GM20000 (cell line): ENCODE measurements around the gene RASEF.

ENCODE experiments used
- DNase-seq: peaks from one replicate; pipeline ENCODE4 v3.0.0; 2012; ENCODE audit warnings: low spot score
- TF ChIP-seq, protein P1 (sequence below): IDR thresholded peaks from 2 replicates; pipeline ENCODE4 v1.5.1; 2012; ENCODE audit warnings: mild to moderate bottlenecking, control low read depth; ENCODE audit errors: extremely low read depth, missing control alignments

RASEF gene

GRCh38 chr9:83034587-83034986 is 28.4 kb downstream of the RASEF start:
- DNase-seq = no peak
- TF ChIP-seq, protein P1, sequence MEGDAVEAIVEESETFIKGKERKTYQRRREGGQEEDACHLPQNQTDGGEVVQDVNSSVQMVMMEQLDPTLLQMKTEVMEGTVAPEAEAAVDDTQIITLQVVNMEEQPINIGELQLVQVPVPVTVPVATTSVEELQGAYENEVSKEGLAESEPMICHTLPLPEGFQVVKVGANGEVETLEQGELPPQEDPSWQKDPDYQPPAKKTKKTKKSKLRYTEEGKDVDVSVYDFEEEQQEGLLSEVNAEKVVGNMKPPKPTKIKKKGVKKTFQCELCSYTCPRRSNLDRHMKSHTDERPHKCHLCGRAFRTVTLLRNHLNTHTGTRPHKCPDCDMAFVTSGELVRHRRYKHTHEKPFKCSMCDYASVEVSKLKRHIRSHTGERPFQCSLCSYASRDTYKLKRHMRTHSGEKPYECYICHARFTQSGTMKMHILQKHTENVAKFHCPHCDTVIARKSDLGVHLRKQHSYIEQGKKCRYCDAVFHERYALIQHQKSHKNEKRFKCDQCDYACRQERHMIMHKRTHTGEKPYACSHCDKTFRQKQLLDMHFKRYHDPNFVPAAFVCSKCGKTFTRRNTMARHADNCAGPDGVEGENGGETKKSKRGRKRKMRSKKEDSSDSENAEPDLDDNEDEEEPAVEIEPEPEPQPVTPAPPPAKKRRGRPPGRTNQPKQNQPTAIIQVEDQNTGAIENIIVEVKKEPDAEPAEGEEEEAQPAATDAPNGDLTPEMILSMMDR = no peak

DNA sequence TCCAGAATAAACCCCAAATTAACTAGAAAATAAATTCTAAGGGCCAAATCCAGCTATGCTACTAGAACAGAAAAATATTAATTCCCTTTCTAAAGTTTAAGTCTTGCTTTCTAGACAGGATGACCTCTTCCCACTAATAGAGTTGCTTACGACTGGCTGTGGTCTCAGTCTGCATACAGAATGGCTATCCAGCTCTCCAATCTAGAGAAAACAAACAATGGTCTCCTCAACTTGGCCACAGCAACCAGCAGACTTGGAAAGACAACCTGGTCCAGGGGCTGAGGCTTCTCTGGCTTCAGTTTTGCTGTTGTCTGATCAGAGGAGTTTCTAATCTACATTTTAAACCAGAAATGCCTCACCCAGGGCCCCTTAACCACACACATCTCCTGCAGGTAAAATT is 28.9 kb downstream of the RASEF start:
- TF ChIP-seq, protein P1 = no peak
- DNase-seq = no peak

DNA sequence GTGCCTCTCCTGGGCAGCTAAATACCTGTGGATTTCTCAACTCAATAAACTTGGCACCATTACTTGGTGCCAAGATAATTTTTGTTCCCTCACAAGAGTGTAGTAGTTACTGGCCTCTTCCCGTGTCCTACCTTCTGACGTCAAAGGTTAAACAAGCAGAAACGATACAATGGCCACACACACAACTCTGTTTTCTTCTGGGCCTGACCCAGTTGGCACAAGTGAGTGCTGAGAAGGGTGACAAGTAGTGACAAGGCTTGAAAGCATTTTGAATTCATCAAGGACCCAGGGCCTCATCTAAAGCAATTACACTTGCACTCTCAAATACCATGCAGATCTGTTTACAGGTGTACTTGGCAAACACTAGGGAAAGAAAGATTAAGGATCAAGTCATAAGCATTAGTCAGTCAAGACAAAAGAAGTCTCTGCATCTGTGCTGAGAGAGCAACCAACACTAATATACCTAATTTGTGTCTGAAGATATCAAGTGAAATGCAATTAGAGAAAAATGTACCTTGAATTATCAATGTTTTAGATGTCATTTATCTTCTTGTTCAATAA is 30.8 kb downstream of the RASEF start:
- TF ChIP-seq, protein P1 = no peak

DNA sequence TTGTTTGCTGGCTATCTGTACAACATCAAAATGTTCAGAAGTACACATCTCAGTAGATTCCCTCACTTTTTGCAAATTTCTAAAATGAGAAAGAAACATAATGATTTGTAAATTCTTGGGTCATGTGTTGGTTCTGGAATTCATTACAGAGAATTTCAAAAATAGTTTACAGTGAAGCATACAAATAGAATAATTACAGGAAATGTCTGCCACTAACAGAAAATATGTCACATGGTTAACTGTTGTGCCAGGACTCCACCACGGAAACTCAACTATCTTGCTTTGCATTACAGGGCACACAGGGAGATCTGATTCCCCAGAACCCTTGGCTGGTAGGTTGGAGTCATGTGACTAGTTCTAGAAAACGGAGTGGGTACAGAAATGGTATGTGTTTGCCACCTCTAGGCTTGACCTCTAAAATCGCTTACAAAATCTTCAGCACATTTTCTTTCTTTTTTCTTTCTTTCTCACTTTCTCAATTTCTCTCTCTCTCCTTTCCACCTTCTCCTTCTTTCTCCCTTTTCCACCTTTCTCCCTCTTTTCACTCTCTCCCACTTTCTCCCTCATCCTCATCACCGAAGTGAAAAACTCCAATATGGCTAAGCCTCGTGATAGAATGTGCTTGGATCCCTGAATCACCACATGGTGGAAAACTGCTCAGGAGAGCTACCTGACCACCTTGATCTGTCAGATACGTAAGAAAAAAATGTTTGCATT is 32.4 kb downstream of the RASEF start:
- TF ChIP-seq, protein P1 = no peak
- DNase-seq = no peak

More for the DNA sequence above, 30.8 kb downstream of the RASEF start:
- no peak for DNase-seq

GRCh38 chr9:83029531-83030137 is 33.3 kb downstream of the RASEF start:
- TF ChIP-seq, protein P1 = no peak
- DNase-seq = no peak

DNA sequence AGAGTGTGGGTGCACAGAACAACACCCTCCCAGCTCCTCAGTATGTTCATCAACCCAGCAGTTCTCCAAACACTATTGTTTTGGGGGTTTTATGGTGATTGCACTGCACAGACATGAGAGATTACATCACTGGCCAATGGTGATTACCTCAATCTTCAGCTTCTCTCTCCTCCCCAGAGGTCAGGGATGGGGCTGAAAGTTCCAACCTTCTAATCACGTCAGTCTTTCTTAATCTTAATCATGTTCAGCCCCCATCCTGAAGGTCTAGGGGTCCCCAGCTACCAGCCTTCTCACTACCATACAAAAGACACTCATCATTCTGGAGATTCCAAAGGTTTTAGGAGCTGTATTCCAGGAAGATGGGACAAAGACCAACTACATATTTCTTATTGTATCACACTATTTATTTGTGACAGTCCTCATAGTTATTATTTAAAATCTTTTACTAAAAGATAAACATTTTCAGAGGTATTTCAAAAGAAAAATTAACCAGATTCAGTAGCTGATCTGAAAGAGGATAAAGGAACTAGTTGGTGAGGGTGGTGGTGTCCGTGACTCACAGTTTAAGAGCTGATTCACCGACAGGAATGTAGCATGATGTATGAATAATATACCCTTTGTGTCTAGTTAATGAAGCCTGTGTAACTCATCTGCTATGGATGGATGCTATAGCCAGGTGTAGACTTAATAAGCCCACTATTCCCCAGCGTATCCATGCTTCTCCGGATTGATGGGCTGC is 35.6 kb downstream of the RASEF start:
- no peak for DNase-seq
- TF ChIP-seq, protein P1 = no peak
